Measurements from ENCODE around the gene PSMC5. TPM values are rescaled to one million over a fixed set of nuclear protein-coding genes. Genes with fewer than 3 reads are reported as not detected.
A peak's percentile ranks its signal among the peaks of the same experiment; 100 is the strongest.

The PSMC5 gene
- total and polyA plus RNA-seq, 12 donors = 64.1 to 273 (median 135) TPM

DNA sequence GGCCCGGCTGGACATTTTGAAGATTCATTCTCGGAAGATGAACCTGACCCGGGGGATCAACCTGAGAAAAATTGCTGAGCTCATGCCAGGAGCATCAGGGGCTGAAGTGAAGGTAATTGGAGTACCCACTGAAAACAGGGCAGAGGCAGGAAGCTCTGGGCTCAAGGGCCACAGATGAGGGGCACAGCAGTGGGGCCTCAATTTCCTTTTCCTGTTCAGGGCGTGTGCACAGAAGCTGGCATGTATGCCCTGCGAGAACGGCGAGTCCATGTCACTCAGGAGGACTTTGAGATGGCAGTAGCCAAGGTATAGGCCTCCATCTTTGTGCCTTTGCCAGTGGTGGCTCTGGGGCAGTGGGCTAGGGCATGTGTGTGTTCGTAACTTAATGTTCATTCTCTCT lies 4.3 kb downstream of the PSMC5 start:
- Histone ChIP-seq H3K4me1 (replicated peaks in 1 of 2) (peaks cover 8 to 29% of the 10 kb centered on the region in 2 donors), H3K27me3 (no peaks in the 10 kb centered on the region), H3K9me3 (replicated peaks in 1 of 3) (no peaks in the 10 kb centered on the region), H3K36me3 (replicated peaks in 1 of 2) (peaks cover 0 to 76% of the 10 kb centered on the region in 2 donors), H3K4me3 (no peak overlapping the region), H3K27ac (no peak overlapping the region)
- peak in 1 of 7 donors; percentile 16 for DNase-seq
- 69 to 80% (median 72%) methylated on average over 5 to 8 of the region's 8 CpGs for WGBS, 4 donors
- intact Hi-C loops (cut with DNase I) = no loop called here
- TF ChIP-seq POLR2A (IDR thresholded peaks at IDR 0.05) = no peak
- TF ChIP-seq, protein P1, sequence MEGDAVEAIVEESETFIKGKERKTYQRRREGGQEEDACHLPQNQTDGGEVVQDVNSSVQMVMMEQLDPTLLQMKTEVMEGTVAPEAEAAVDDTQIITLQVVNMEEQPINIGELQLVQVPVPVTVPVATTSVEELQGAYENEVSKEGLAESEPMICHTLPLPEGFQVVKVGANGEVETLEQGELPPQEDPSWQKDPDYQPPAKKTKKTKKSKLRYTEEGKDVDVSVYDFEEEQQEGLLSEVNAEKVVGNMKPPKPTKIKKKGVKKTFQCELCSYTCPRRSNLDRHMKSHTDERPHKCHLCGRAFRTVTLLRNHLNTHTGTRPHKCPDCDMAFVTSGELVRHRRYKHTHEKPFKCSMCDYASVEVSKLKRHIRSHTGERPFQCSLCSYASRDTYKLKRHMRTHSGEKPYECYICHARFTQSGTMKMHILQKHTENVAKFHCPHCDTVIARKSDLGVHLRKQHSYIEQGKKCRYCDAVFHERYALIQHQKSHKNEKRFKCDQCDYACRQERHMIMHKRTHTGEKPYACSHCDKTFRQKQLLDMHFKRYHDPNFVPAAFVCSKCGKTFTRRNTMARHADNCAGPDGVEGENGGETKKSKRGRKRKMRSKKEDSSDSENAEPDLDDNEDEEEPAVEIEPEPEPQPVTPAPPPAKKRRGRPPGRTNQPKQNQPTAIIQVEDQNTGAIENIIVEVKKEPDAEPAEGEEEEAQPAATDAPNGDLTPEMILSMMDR (IDR thresholded peaks at IDR 0.05) = no peak

DNA sequence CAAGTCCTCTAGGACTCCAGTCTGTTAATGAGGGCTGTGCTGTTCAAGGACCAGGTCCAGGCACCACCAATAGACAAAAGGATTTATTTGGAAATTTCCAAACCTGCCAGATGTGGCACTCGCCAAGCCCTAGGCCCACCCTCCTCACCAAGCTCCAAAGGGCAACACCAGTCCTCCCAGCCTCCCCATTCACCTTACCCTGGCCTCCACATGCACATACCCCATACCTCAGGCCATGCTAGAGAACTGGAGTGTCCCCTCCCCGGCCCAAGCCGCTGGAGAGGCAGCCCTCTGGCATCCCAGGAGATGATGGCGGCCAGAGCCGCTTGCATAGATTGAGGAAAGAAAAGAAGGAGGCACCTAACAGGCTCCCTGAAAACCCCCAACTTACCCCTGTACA lies 4.8 kb downstream of the PSMC5 start:
- Histone ChIP-seq H3K4me1 (replicated peaks in 1 of 2) (peaks cover 8 to 29% of the 10 kb centered on the region in 2 donors), H3K27me3 (no peaks in the 10 kb centered on the region), H3K4me3 (no peak overlapping the region), H3K27ac (no peak overlapping the region), H3K9me3 (replicated peaks in 1 of 3) (no peaks in the 10 kb centered on the region), H3K36me3 (replicated peaks in 1 of 2) (peaks cover 0 to 81% of the 10 kb centered on the region in 2 donors)
- TF ChIP-seq POLR2A (IDR thresholded peaks at IDR 0.05) = no peak
- TF ChIP-seq, protein P1 (IDR thresholded peaks at IDR 0.05) = no peak
- WGBS, 4 donors = 75 to 88% (median 83%) methylated on average over 4 to 5 of the region's 5 CpGs
- DNase-seq = peak in 1 of 7 donors; percentile 22
- intact Hi-C loops (cut with DNase I) = no loop called here

DNA sequence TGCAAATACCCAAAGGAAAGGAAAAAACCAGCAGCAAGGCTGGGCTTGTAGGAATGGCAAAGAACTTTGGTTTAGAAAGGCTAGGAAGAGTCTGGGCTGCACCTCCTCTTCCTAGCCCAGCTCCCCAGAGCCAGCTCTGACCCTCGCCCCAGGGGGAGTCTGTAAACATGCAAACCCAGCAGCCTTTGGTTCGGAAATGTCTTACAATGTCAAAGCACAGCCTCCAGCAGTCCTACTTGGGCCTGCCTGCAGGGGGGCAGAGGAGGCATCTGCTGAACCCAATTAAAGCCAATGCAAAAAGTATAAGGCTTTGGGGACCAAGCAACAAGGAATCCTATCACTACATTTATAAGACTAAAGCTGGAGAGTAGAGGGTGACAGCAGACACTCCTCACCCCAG lies 5.2 kb downstream of the PSMC5 start:
- Histone ChIP-seq H3K9me3 (replicated peaks in 1 of 3) (no peaks in the 10 kb centered on the region), H3K4me3 (no peak overlapping the region), H3K27me3 (no peaks in the 10 kb centered on the region), H3K4me1 (replicated peaks in 1 of 2) (peaks cover 8 to 34% of the 10 kb centered on the region in 2 donors), H3K36me3 (replicated peaks in 1 of 2) (peaks cover 0 to 83% of the 10 kb centered on the region in 2 donors), H3K27ac (no peak overlapping the region)
- no peak for DNase-seq
- WGBS, 4 donors = 73 to 88% (median 79%) methylated on average over 2 of the region's 2 CpGs
- intact Hi-C loops (cut with DNase I) = no loop called here
- TF ChIP-seq, protein P1 (IDR thresholded peaks at IDR 0.05) = no peak
- no peak for TF ChIP-seq POLR2A (IDR thresholded peaks at IDR 0.05)

DNA sequence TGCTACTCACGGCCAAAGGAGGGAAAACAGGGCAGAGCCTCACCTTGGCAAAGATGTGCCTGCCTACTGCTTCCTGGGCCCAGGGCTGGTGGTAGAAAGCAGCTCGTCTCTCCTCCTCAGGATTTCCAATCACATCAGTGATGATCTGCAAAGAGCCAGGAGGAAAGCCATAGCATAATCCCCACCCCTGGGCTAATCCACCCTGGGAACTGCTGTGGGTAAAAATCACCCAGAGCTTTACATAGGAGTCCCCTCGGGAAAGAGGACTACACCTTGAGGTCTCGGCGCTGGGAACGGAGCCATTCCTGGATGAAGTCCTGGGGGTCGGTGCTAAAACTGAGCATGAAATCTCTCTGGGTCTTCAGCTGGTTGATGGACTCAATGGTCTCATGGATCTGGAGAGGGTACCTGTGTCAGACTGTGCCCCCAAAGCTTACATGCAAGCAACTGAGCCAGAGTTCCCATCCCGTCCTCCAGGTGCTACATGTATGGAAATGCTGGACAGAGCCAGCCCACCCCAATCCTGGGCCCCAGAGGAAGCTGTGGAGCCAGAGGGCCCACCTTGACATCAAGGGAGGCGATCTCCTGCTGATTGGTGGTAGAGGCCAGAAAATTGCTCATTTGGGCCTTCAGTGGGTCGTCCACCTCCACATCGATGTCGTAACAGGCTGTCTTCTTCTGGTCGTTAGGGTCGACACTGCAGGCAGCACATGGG lies 6.0 kb downstream of the PSMC5 start:
- no peak for TF ChIP-seq POLR2A (IDR thresholded peaks at IDR 0.05)
- TF ChIP-seq, protein P1 (IDR thresholded peaks at IDR 0.05) = no peak
- Histone ChIP-seq H3K4me1 (replicated peaks in 1 of 2) (peaks cover 12 to 38% of the 10 kb centered on the region in 2 donors), H3K9me3 (replicated peaks in 1 of 3) (no peaks in the 10 kb centered on the region), H3K4me3 (no peak overlapping the region), H3K27me3 (no peaks in the 10 kb centered on the region), H3K27ac (no peak overlapping the region), H3K36me3 (replicated peaks in 1 of 2) (peaks cover 0 to 83% of the 10 kb centered on the region in 2 donors)
- WGBS, 4 donors = 74 to 85% (median 80%) methylated on average over 10 to 14 of the region's 14 CpGs
- intact Hi-C loops (cut with DNase I) = no loop called here
- peak in 2 of 7 donors; percentile 15 to 21 for DNase-seq

All from adrenal gland (tissue), 12 donors.